GM12864 (cell line): ENCODE data around the gene TFB1M.

Experiments
- DNase-seq: peaks from one replicate; pipeline ENCODE4 v3.0.0-alpha.2; 2011; ENCODE audit warnings: low read depth
- H3K4me3 ChIP-seq: 2 replicates; pipeline ENCODE4 v1.5.1; 2011; ENCODE audit warnings: mild to moderate bottlenecking, low read depth, low read length, control low read depth
- TF ChIP-seq, protein P1 (sequence below): IDR thresholded peaks from 2 replicates; pipeline ENCODE4 v1.5.1; 2011; ENCODE audit warnings: low read depth, mild to moderate bottlenecking, moderate library complexity, low read length, control low read depth, inconsistent platforms; ENCODE audit errors: missing control alignments

The TFB1M gene

GRCh38 chr6:155275808-155276480 lies 38.3 kb downstream of the TFB1M start:
- TF ChIP-seq, protein P1, sequence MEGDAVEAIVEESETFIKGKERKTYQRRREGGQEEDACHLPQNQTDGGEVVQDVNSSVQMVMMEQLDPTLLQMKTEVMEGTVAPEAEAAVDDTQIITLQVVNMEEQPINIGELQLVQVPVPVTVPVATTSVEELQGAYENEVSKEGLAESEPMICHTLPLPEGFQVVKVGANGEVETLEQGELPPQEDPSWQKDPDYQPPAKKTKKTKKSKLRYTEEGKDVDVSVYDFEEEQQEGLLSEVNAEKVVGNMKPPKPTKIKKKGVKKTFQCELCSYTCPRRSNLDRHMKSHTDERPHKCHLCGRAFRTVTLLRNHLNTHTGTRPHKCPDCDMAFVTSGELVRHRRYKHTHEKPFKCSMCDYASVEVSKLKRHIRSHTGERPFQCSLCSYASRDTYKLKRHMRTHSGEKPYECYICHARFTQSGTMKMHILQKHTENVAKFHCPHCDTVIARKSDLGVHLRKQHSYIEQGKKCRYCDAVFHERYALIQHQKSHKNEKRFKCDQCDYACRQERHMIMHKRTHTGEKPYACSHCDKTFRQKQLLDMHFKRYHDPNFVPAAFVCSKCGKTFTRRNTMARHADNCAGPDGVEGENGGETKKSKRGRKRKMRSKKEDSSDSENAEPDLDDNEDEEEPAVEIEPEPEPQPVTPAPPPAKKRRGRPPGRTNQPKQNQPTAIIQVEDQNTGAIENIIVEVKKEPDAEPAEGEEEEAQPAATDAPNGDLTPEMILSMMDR: no peak
- DNase-seq: no peak
- no peak overlapping the region for H3K4me3 ChIP-seq

- DNase-seq: no peak
- TF ChIP-seq, protein P1: no peak
Observed at GRCh38 chr6:155274533-155274932, 39.8 kb downstream of the TFB1M start.

DNA sequence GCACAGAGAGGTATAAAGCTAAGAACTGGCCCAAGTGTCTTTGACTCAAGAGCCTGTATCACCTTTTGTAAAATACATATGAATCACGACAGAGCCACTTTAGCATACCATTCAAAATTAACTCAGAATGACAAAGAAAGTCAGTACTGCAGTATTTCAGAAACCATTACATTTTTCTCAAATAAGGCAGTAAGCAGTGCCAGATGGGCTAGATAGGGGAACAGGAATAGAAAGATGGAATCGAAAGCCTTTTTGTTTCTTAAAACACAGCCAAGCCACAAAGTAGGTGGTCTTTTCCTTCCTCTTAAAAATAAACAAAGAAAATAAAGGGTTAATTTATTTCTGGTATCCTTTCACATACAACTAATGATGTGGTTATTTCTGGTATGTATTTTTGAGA lies 40.2 kb downstream of the TFB1M start:
- H3K4me3 ChIP-seq: no peak overlapping the region
- DNase-seq: no peak
- TF ChIP-seq, protein P1: no peak

More at GRCh38 chr6:155274533-155274932, 39.8 kb downstream of the TFB1M start:
- H3K4me3 ChIP-seq: no peak overlapping the region

DNA sequence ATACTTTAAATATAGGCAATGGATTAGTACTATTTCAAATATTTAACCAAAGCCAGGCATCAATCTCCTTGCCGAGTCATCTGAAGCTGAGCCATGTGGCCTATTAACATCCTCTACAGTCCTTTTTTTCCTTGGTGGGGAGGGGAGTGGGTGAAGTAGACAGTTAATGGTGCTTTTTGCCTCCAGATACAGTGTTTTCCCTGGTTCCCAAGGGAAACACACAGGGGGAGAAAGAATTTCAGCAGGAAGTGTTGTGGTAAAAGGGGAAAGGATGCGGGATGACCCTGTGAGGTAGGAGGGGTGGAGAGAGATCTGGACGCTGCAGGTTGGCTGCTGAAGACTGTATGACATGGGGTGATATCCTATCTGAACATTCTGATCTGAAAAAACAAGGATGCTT lies 40.9 kb downstream of the TFB1M start:
- no peak for DNase-seq
- TF ChIP-seq, protein P1: no peak
- H3K4me3 ChIP-seq: no peak overlapping the region

DNA sequence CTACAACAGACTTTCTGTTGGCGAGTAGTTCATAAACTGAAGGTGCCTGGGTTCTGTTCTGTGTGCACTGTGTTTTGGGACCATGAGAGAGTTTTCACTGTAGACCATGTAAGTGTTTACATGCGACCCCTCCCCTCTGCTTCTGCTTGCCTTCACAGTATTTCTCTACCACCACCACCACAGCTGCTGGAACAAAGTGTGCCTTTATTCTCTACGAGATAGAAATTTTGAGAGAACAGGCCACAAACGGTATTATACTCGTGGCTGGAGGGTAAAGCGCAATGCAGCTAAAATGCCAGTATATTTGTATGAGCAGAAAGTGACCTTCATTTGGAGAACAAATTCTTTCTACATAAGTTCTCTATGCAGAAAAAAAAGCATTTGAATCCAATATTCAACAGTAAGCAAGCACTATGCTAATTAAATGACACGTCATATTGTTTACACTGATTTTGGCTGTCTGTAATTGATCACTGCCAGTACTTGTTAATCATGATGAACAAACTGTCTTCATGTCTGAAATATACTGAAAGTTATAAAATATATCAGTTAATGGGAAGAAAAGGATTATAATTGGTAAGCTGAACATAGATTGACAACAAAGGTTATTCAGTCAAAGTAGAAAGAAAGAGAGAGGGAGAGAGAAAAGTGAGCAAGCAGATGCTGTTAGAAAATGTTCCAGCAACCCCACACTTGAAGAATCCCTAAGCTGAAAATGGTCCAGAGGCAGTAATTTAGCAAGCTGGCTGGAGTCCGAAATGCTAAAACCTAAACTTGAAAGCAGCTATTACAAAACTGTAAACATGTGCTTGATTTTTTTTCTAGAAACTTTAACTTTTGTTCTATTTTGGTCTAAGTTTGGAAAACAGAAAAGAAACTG lies 41.7 kb downstream of the TFB1M start:
- TF ChIP-seq, protein P1: no peak
- no peak for DNase-seq
- no peak overlapping the region for H3K4me3 ChIP-seq

DNA sequence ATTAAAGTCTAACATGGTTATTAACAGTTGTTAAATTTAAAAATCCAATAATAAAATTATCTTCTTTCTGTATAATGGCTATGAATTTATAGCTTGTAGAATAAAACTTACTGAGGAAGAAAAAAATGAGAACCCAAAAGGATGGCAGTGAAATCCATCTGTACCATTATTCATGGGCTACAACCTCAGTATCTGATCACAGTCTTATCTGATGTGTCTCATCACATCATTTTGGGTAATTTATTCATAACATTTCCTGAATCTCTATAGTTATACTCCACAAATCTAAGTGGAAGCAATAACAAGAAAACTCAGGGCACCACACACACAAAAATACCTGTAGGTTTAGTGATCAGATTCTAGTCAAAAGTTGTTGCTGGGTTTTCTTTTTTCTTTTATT lies 43.1 kb downstream of the TFB1M start:
- TF ChIP-seq, protein P1: no peak
- H3K4me3 ChIP-seq: no peak overlapping the region
- DNase-seq: no peak
